Spleen (tissue), 11 donors: ENCODE measurements around the gene CEP128. TPM values are rescaled to one million over a fixed set of nuclear protein-coding genes. Genes with fewer than 3 reads are reported as not detected.

Experiments
- DNase-seq: peaks from one replicate; pipeline ENCODE4 v3.0.0-alpha.2; 2020
- H3K27ac ChIP-seq, 8 donors: fragments of 200-600 bp; sonication (generic) in 7 of 8; 1 replicate in 4 of 8; 2 replicates in 4 of 8; pipeline versions ENCODE4 v1.5.0 to v1.8.0; 2016 to 2021; ENCODE audit warnings: inconsistent platforms in 4 of 8, mild to moderate bottlenecking in 4 of 8, moderate library complexity in 1 of 8
- H3K27me3 ChIP-seq, 7 donors: fragments of 200-600 bp; sonication (generic) in 6 of 7; replicated peaks in 1 of 7; 1 replicate in 4 of 7; 2 replicates in 3 of 7; pipeline versions ENCODE4 v1.5.0 to v1.8.0; 2016 to 2021; ENCODE audit warnings: inconsistent platforms in 3 of 7, mild to moderate bottlenecking in 1 of 7
- H3K36me3 ChIP-seq, 6 donors: fragments of 200-600 bp; sonication (generic) in 5 of 6; 1 replicate in 4 of 6; 2 replicates in 2 of 6; pipeline versions ENCODE4 v1.5.0 to v1.8.0; 2016 to 2021; ENCODE audit warnings: inconsistent platforms in 2 of 6
- H3K4me1 ChIP-seq, 6 donors: fragments of 200-600 bp; sonication (generic) in 5 of 6; 1 replicate in 3 of 6; 2 replicates in 3 of 6; pipeline versions ENCODE4 v1.5.0 to v1.8.0; 2016 to 2021; ENCODE audit warnings: inconsistent platforms in 3 of 6
- H3K4me3 ChIP-seq, 8 donors: fragments of 200-600 bp; sonication (generic) in 7 of 8; 1 replicate in 4 of 8; 2 replicates in 4 of 8; pipeline versions ENCODE4 v1.5.0 to v1.8.0; 2016 to 2021; ENCODE audit warnings: inconsistent platforms in 4 of 8, mild to moderate bottlenecking in 4 of 8, moderate library complexity in 2 of 8
- H3K9me3 ChIP-seq, 8 donors: fragments of 200-600 bp; sonication (generic) in 7 of 8; 1 replicate in 4 of 8; 2 replicates in 4 of 8; pipeline versions ENCODE4 v1.5.0 to v1.8.0; 2016 to 2021; ENCODE audit warnings: inconsistent platforms in 4 of 8
- CTCF ChIP-seq, 11 experiments: fragments of 200-600 bp in 7 of 11; fragments of 450-650 bp in 4 of 11; sonication (generic) in 4 of 11; IDR thresholded peaks in 8 of 11; conservative IDR thresholded peaks in 3 of 11; 1 replicate in 7 of 11; 2 replicates in 4 of 11; pipeline versions ENCODE4 v1.4.0 to v1.8.0; 2016 to 2021; ENCODE audit warnings: antibody characterized with exemption in 11 of 11, inconsistent platforms in 4 of 11, mild to moderate bottlenecking in 1 of 11
- POLR2A ChIP-seq, 3 donors: fragments of 450-650 bp; IDR thresholded peaks; one replicate each; pipeline ENCODE4 v1.5.1; 2017; ENCODE audit warnings: antibody characterized with exemption in 3 of 3, mild to moderate bottlenecking in 1 of 3
- POLR2AphosphoS5 ChIP-seq, 3 donors: sonication (generic); formaldehyde crosslinking; IDR thresholded peaks; one replicate each; pipeline ENCODE4 v1.5.1; 2017; ENCODE audit warnings: antibody characterized with exemption in 3 of 3
- WGBS, 5 donors: extraction: QIAGEN DNeasy Blood & Tissue Kit in 3 of 5; methylation state at CpG; one replicate each; pipeline versions ENCODE4 v1.1.5 to v1.1.7; 2013 to 2018; 5-methylcytosine and 5-hydroxymethylcytosine counted together
- intact Hi-C: fragments of 100-400 bp; cut with DNase I; formaldehyde crosslinking; loops from one replicate; pipeline ENCODE4 v1.15.0; 2023; ENCODE audit warnings: low total_unique reads
- polyA plus RNA-seq, 3 donors: library from polyadenylated mRNA; stranded (reverse); fragments of 200-250 nt; gene quantifications; one replicate each; pipeline ENCODE4 v1.2.1, GENCODE V29; 2013
- total RNA-seq, 7 donors: library from RNA; depleted of rRNA in 3 of 7; stranded (reverse); fragments of >200 nt in 3 of 7; fragmentation: NEBNext Ultra II Directional in 4 of 7; extraction: Animal tissue kit (Norgen Biotek cat#: 25700) in 4 of 7; gene quantifications; one replicate each; pipeline versions ENCODE4 v1.1.0 to v1.2.1, GENCODE V29; 2016 to 2021
- donor health status: healthy with polysubstance abuse.
- donor health status: DM: no; HTN: no; CAD: no; lungs with moderate emphysema.
- donor health status: DM: no; HTN: no; CAD: no.
- donor health status: Bipolar disorder and iron deficiency.
- donor health status: healthy.
- donor health status: DM: no; HTN: no; CAD: no.
- donor health status: DM: yes; HTN: yes; CAD: no.

Gene CEP128
- total and polyA plus RNA-seq, 10 donors: 1.5 to 34.2 (median 15.7) TPM

GRCh38 chr14:80726211-80726610 is 215.3 kb downstream of the CEP128 start:
- H3K27ac ChIP-seq: no peak overlapping the region
- H3K4me3 ChIP-seq: no peak overlapping the region
- H3K4me1 ChIP-seq: no peaks in the 10 kb centered on the region
- no peaks in the 10 kb centered on the region for H3K36me3 ChIP-seq
- no peak for DNase-seq
- WGBS, 5 donors: 95 to 100% (median 96%) methylated on average over 1 of the region's 1 CpG
- no peaks in the 10 kb centered on the region for H3K27me3 ChIP-seq
- intact Hi-C loops: no loop called here
- H3K9me3 ChIP-seq: no peaks in the 10 kb centered on the region
- no peak for TF ChIP-seq POLR2A (IDR thresholded peaks at IDR 0.05)
- no peak for TF ChIP-seq CTCF (IDR thresholded peaks at IDR 0.05 in 8 of 11, conservative IDR thresholded peaks at IDR 0.05 in 3 of 11)
- TF ChIP-seq POLR2AphosphoS5 (IDR thresholded peaks at IDR 0.05): no peak

GRCh38 chr14:80718940-80719339 is 222.6 kb downstream of the CEP128 start:
- no peaks in the 10 kb centered on the region for H3K27me3 ChIP-seq
- H3K36me3 ChIP-seq: no peaks in the 10 kb centered on the region
- no peaks in the 10 kb centered on the region for H3K9me3 ChIP-seq
- DNase-seq: no peak
- intact Hi-C loops: no loop called here
- no peak overlapping the region for H3K27ac ChIP-seq
- TF ChIP-seq POLR2AphosphoS5 (IDR thresholded peaks at IDR 0.05): no peak
- no peak for TF ChIP-seq CTCF (IDR thresholded peaks at IDR 0.05 in 8 of 11, conservative IDR thresholded peaks at IDR 0.05 in 3 of 11)
- TF ChIP-seq POLR2A (IDR thresholded peaks at IDR 0.05): no peak
- H3K4me3 ChIP-seq: no peak overlapping the region
- H3K4me1 ChIP-seq: no peaks in the 10 kb centered on the region
- WGBS, 5 donors: 83 to 100% (median 92%) methylated on average over 1 of the region's 1 CpG

- no peaks in the 10 kb centered on the region for H3K4me1 ChIP-seq
- H3K36me3 ChIP-seq: no peaks in the 10 kb centered on the region
- no peak for TF ChIP-seq CTCF (IDR thresholded peaks at IDR 0.05 in 8 of 11, conservative IDR thresholded peaks at IDR 0.05 in 3 of 11)
- TF ChIP-seq POLR2A (IDR thresholded peaks at IDR 0.05): no peak
- no peak for TF ChIP-seq POLR2AphosphoS5 (IDR thresholded peaks at IDR 0.05)
- H3K4me3 ChIP-seq: no peak overlapping the region
- no peaks in the 10 kb centered on the region for H3K27me3 ChIP-seq
- intact Hi-C loops: no loop called here
- H3K9me3 ChIP-seq: no peaks in the 10 kb centered on the region
- 32 to 47% (median 35%) methylated on average over 4 of the region's 4 CpGs for WGBS, 5 donors
- no peak for DNase-seq
- no peak overlapping the region for H3K27ac ChIP-seq
Observed at GRCh38 chr14:80714474-80714873, 227.1 kb downstream of the CEP128 start.

GRCh38 chr14:80713076-80713850 is 228.3 kb downstream of the CEP128 start:
- no peaks in the 10 kb centered on the region for H3K36me3 ChIP-seq
- no peaks in the 10 kb centered on the region for H3K4me1 ChIP-seq
- no peaks in the 10 kb centered on the region for H3K27me3 ChIP-seq
- WGBS, 5 donors: 95 to 99% (median 97%) methylated on average over 5 of the region's 5 CpGs
- no peaks in the 10 kb centered on the region for H3K9me3 ChIP-seq
- intact Hi-C loops: no loop called here
- no peak for DNase-seq
- H3K4me3 ChIP-seq: no peak overlapping the region
- no peak overlapping the region for H3K27ac ChIP-seq
- no peak for TF ChIP-seq POLR2A (IDR thresholded peaks at IDR 0.05)
- TF ChIP-seq POLR2AphosphoS5 (IDR thresholded peaks at IDR 0.05): no peak
- TF ChIP-seq CTCF (IDR thresholded peaks at IDR 0.05 in 8 of 11, conservative IDR thresholded peaks at IDR 0.05 in 3 of 11): no peak
